GM23338 (cell line): ENCODE results near the gene KCNQ1OT1. TPM values are rescaled to one million over a fixed set of nuclear protein-coding genes. Genes with fewer than 3 reads are reported as not detected.
A peak's percentile ranks its signal among the peaks of the same experiment; 100 is the strongest.

ENCODE experiments used
- ATAC-seq: fragments of 200-7000 bp; cut with Tn5 transposase; 3 replicates; pipeline ENCODE4 v1.9.1; 2020
- DNase-seq: peaks from one replicate; pipeline ENCODE4 v3.0.0-alpha.2; 2015; ENCODE audit warnings: low spot score
- H2AFZ ChIP-seq: fragments of 200-600 bp; sonication (generic); 2 replicates; pipeline ENCODE4 v1.8.0; 2016; ENCODE audit warnings: antibody characterized with exemption, mild to moderate bottlenecking, moderate library complexity
- H3F3A ChIP-seq: fragments of 200-600 bp; sonication (generic); replicated peaks from 2 replicates; pipeline ENCODE4 v1.8.0; 2017; ENCODE audit warnings: antibody characterized with exemption, mixed run types, low read depth
- H3K27ac ChIP-seq: fragments of 200-600 bp; sonication (generic); 2 replicates; pipeline ENCODE4 v1.6.1; 2016; ENCODE audit warnings: low read depth
- H3K27me3 ChIP-seq: fragments of 200-600 bp; sonication (generic); 2 replicates; pipeline ENCODE4 v1.8.0; 2016; ENCODE audit warnings: mild to moderate bottlenecking, mixed run types, moderate library complexity; ENCODE audit not compliant: insufficient read depth
- H3K36me3 ChIP-seq: fragments of 200-600 bp; sonication (generic); 2 replicates; pipeline ENCODE4 v1.8.0; 2016; ENCODE audit warnings: mild to moderate bottlenecking; ENCODE audit not compliant: insufficient read depth
- H3K4me1 ChIP-seq: fragments of 200-600 bp; sonication (generic); 2 replicates; pipeline ENCODE4 v1.8.0; 2016; ENCODE audit warnings: mild to moderate bottlenecking, moderate library complexity; ENCODE audit not compliant: insufficient read depth
- H3K4me2 ChIP-seq: fragments of 200-600 bp; sonication (generic); 2 replicates; pipeline ENCODE4 v1.7.1; 2017; ENCODE audit warnings: mixed run types
- H3K4me3 ChIP-seq: fragments of 200-600 bp; sonication (generic); 2 replicates; pipeline ENCODE4 v1.6.1; 2016; ENCODE audit warnings: mixed run types
- H3K79me2 ChIP-seq: fragments of 200-600 bp; sonication (generic); replicated peaks from 2 replicates; pipeline ENCODE4 v1.8.0; 2017; ENCODE audit warnings: mild to moderate bottlenecking; ENCODE audit not compliant: insufficient read depth
- H3K9me2 ChIP-seq: fragments of 200-600 bp; sonication (generic); 2 replicates; pipeline ENCODE4 v1.8.0; 2017; ENCODE audit not compliant: insufficient read depth
- H4K20me1 ChIP-seq: fragments of 200-600 bp; sonication (generic); replicated peaks from 2 replicates; pipeline ENCODE4 v1.8.0; 2017; ENCODE audit warnings: mild to moderate bottlenecking; ENCODE audit not compliant: insufficient read depth
- H3K27ac Mint-ChIP-seq: 2 replicates; pipeline ENCODE4 v1.8.0; 2020; ENCODE audit warnings: inconsistent platforms, mild to moderate bottlenecking, moderate library complexity, mixed read lengths
- H3K27me3 Mint-ChIP-seq: 3 replicates; pipeline ENCODE4 v1.8.0; 2022; ENCODE audit warnings: low read depth, mild to moderate bottlenecking, moderate library complexity, mixed read lengths, inconsistent platforms; ENCODE audit not compliant: insufficient read depth, poor library complexity
- H3K36me3 Mint-ChIP-seq: 3 replicates; pipeline ENCODE4 v1.8.0; 2021; ENCODE audit warnings: low read depth, mild to moderate bottlenecking, inconsistent platforms, moderate library complexity, mixed read lengths
- H3K4me1 Mint-ChIP-seq: 3 replicates; pipeline ENCODE4 v1.8.0; 2020; ENCODE audit warnings: mild to moderate bottlenecking, inconsistent platforms, mixed read lengths
- H3K4me3 Mint-ChIP-seq: 3 replicates; pipeline ENCODE4 v1.8.0; 2021; ENCODE audit warnings: moderate library complexity, mild to moderate bottlenecking, inconsistent platforms, mixed read lengths
- H3K9me3 Mint-ChIP-seq: 3 replicates; pipeline ENCODE4 v1.8.0; 2020; ENCODE audit warnings: moderate library complexity, mild to moderate bottlenecking, inconsistent platforms, mixed read lengths
- CREB1 ChIP-seq: fragments of 250-450 bp; sonication (Bioruptor Pico); IDR thresholded peaks from 2 replicates; pipeline ENCODE4 v1.5.0; 2020; ENCODE audit warnings: low read depth, mild to moderate bottlenecking, moderate library complexity
- CTCF ChIP-seq, 2 experiments: fragments of 200-600 bp in 1 of 2; sonication (generic) in 1 of 2; conservative IDR thresholded peaks; 2 replicates each; pipeline versions ENCODE4 v1.5.1 to v1.6.1; 2016 to 2017; ENCODE audit warnings: antibody characterized with exemption in 2 of 2, low read depth in 2 of 2, mild to moderate bottlenecking in 2 of 2, moderate library complexity in 1 of 2
- ETS1 ChIP-seq: IDR thresholded peaks from 2 replicates; pipeline ENCODE4 v1.6.1; 2016; ENCODE audit warnings: antibody characterized with exemption
- EZH2 ChIP-seq: fragments of 200-600 bp; sonication (generic); IDR thresholded peaks from one replicate; pipeline ENCODE4 v1.8.0; 2017; ENCODE audit warnings: antibody characterized with exemption, mild to moderate bottlenecking, low read depth; ENCODE audit not compliant: unreplicated experiment
- EZH2phosphoT487 ChIP-seq: fragments of 200-600 bp; sonication (generic); IDR thresholded peaks from one replicate; pipeline ENCODE4 v1.8.1; 2018; ENCODE audit warnings: antibody characterized with exemption; ENCODE audit not compliant: unreplicated experiment
- POLR2AphosphoS5 ChIP-seq: IDR thresholded peaks from 2 replicates; pipeline ENCODE4 v1.6.1; 2016; ENCODE audit warnings: antibody characterized with exemption, low read depth
- ZNF114 ChIP-seq: fragments of 250-450 bp; sonication (Bioruptor Pico); IDR thresholded peaks from 2 replicates; pipeline ENCODE4 v1.5.0; 2020; ENCODE audit warnings: mild to moderate bottlenecking, moderate library complexity
- ZNF331 ChIP-seq: fragments of 250-450 bp; sonication (Bioruptor Pico); IDR thresholded peaks from 2 replicates; pipeline ENCODE4 v1.5.0; 2020; ENCODE audit warnings: low read depth, mild to moderate bottlenecking, moderate library complexity
- ZNF462 ChIP-seq: fragments of 250-450 bp; sonication (Bioruptor Pico); IDR thresholded peaks from 2 replicates; pipeline ENCODE4 v1.5.0; 2020; ENCODE audit warnings: mild to moderate bottlenecking, moderate library complexity
- polyA plus RNA-seq: library from polyadenylated mRNA; unstranded; fragments of >200 nt; fragmentation: Nextera tagmentation; extraction: Ambion mirVana; gene quantifications from 2 replicates; pipeline ENCODE4 v1.2.1, GENCODE V29; 2016
- total RNA-seq: library from RNA; depleted of rRNA; stranded (reverse); fragments of >200 nt; shearing (Covaris generic); gene quantifications from 2 replicates; pipeline ENCODE4 v1.2.3, GENCODE V29; 2014

The KCNQ1OT1 gene
- total and polyA plus RNA-seq, 2 experiments from 2014 or later: 1.5 to 4.2 TPM

GRCh38 chr11:2691355-2691761 is 8.4 kb downstream of the KCNQ1OT1 start (continued):
- TF ChIP-seq ZNF462 (CRISPR knock-in tag) (no peak), ETS1 (no peak), ZNF331 (no peak), EZH2phosphoT487 (no peak), CREB1 (no peak), EZH2 (no peak), POLR2AphosphoS5 (no peak), ZNF114 (no peak)

GRCh38 chr11:2690596-2691354 is 9.0 kb downstream of the KCNQ1OT1 start:
- H3K79me2 ChIP-seq: peaks cover 84% of the 10 kb centered on the region
- H3K27me3 ChIP-seq: no peaks in the 10 kb centered on the region
- peaks cover 7% of the 10 kb centered on the region for H4K20me1 ChIP-seq
- no peak overlapping the region for H2AFZ ChIP-seq
- DNase-seq (peak; percentile 24), ATAC-seq (no peak)
- no peak overlapping the region for H3K27ac ChIP-seq
- no peaks in the 10 kb centered on the region for H3K9me2 ChIP-seq
- H3K4me1 ChIP-seq: peaks cover 67% of the 10 kb centered on the region
- H3K36me3 ChIP-seq: no peaks in the 10 kb centered on the region
- Mint-ChIP-seq H3K4me1 (peaks cover 83% of the 10 kb centered on the region), H3K27me3 (peaks cover 22% of the 10 kb centered on the region), H3K9me3 (no peaks in the 10 kb centered on the region; the same call in 1 of the 3 replicates), H3K27ac (0 out of 2 replicates have a peak overlapping the region, but pooled peaks have one; percentile 67), H3K4me3 (peak overlapping the region; percentile 48; the same call in 1 of the 3 replicates), H3K36me3 (peaks cover 19% of the 10 kb centered on the region)
- H3F3A ChIP-seq: peaks cover 13% of the 10 kb centered on the region
- H3K4me3 ChIP-seq: 0 out of 2 replicates have a peak overlapping the region, but pooled peaks have one; percentile 17
- peak overlapping the region; percentile 65 for H3K4me2 ChIP-seq
- TF ChIP-seq EZH2phosphoT487 (no peak), CREB1 (no peak), CTCF (conservative IDR thresholded peaks at IDR 0.05; ENCODE audit: low read depth in 2 of 2) (no peak)
